HG02885 (cell line): ENCODE measurements around the gene ARHGAP20.

Source experiments
- ATAC-seq: cut with Tn5 transposase; IDR thresholded peaks from one replicate; pipeline ENCODE4 v1.9.1; 2021; ENCODE audit warnings: mild to moderate bottlenecking; ENCODE audit not compliant: unreplicated experiment, poor library complexity

ARHGAP20 gene

DNA sequence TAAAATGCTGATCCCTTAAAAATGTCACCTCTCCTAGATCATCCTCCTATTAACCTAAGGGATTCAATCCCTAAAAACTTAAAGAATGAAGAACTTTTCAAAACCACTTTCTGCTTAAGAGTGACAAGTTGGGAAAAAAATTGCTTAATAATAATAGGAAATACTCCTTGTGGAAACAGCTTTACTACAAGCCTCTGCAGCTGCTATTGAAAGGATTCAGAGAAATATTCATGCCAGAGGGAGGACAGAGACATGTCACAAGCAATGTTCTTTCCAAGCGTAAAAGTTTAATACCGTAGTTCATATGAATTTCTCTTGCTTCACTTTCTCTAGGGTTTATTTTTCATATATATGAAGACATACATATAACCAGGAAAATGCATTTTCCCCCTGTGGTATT, 98.2 kb downstream of the ARHGAP20 start:
- ATAC-seq, result no peak

DNA sequence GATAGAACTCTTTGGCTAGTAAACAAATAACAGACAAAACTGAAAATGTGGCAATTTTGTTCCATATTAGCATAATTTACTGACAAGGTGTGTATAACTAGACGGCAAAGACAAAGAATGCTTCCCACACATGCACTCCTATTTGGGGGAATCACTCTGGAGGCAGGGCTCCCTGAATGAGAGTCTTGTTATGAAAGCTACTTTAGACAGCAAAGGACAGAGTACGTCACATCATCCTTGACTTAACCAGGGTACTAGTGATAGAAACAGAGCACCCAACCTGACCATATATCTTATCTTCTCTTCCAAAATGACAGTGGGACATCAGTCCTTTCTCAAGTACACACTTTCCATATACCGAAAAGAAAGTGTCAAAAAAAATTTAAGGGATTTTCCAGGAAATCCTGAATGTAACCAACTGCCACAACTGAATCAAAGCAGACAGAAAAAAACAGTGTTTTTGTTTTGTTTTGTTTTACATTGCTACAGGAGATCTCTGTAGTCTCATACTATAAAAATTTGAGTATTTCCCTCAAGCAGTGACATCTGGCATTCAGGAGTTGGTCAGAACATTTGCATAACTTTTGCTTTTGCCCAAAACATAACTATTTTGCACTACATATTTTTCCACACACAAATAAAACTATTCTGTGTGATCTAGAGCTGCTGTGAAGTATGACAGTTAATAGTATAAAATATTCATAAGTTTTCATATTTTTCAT, 98.9 kb downstream of the ARHGAP20 start:
- ATAC-seq, result no peak

DNA sequence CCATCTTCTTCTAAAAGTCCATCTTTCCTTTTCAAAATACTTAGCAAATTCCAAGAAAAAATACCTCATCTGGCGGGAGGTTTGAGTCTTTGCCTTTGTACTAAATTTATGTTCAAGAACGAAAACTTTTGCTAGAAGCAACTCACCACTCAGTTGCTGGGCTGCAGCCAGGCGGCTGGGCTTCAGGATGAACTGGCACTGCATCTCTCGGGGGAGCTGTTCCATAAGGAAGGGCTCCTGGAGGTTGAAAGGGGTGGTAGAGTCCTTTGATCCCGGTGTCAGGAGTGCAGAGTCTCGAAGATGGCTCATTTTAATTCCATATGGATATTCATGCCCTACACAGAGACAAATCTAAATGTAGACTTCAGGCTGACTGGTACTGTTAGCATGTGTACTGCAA, 105.8 kb downstream of the ARHGAP20 start:
- no peak for ATAC-seq

DNA sequence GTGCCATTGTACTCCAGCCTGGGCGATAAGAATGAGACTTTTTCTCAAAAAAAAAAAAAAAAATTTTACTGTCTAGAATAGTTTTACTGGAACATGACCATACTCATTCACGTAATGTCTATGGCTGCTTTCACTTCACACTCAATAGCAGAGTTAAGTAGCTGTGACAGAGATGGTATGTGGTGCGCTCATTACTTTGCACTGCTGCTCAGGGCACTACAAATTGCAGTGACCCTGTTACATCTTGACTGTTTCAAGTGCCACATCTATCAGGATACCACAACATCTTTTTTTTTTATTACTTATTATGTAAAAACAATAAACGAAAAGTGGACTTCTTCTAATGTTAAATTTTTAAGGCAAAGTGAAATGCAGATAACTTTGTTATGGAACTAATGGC, 110.3 kb downstream of the ARHGAP20 start:
- no peak for ATAC-seq

DNA sequence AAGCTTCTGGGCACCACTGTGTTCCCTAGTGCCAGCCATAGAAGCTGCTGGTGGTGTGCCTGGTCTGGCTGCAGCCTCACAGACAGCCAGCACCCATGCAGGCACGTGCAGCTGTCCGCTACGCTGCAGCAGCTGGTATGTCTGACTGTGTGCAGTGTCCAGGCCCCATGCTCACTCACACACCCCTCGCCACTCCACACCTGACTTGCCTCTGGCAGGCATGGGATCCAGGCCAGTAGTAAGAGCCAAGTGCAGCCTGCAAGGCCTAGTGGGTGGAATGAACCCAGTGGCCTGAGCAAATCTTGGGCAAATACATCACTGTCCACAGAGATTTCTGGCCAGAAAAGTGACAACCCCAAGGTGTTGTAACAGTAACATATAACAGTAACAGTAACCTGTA, 111.9 kb downstream of the ARHGAP20 start:
- ATAC-seq, result no peak

DNA sequence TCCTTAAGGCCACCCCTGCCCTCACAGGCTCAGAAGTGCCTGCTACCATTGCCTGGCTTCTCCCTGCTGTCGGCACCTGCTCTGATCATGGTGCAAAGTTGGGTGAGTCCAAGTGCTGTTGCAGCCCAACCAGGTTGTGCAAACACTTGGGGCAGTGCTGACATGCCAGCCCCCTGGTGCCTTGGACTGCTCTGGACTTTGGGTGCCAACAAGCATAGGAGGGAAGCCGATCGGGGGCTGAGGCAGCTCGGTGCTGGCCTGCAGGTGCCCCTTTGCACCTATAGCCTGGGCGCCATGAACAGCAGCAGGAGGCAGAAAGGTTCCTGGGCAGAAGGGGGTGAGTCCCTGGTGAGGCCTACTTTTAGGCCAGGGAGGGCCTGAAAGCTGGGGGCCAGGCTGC, 113.0 kb downstream of the ARHGAP20 start:
- ATAC-seq, result no peak

DNA sequence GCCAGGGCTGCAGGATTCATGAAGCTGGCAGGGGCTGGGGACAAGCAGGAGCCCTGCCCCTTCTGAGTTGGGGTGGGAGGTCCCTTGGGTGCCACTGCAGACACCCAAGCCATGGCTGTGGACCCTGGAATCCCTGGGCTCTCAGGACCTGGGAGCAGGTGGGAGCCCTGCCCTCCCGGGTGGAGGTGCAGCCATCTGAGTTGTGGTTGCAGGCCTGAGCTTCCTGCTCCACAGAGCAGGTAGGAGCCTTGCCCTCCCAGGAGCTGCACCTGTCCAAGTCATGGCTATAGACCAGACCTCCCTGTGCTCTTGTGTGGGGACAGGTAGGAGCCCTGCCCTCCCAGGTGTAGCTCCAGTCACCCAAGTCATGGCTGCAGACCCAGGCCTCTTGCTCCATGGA, 113.5 kb downstream of the ARHGAP20 start:
- no peak for ATAC-seq

DNA sequence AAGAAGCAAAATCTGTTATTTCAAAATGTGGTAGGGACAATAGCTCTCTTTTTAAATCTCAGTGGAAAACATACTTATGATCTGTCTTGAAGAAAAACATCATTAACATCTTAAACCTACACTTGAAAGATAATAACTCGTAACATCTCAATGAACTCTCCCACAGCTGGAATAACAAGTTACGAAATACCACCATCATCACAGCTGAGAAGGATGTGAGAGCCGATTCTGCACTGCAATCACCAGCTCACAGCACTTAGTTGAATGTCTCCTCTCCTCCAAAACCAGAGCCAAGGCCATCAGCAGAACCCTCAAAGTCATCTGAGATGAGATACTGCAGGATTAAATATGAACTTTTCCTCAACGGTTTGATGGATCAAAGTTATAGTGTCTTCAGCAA, 124.3 kb downstream of the ARHGAP20 start:
- ATAC-seq, result no peak

DNA sequence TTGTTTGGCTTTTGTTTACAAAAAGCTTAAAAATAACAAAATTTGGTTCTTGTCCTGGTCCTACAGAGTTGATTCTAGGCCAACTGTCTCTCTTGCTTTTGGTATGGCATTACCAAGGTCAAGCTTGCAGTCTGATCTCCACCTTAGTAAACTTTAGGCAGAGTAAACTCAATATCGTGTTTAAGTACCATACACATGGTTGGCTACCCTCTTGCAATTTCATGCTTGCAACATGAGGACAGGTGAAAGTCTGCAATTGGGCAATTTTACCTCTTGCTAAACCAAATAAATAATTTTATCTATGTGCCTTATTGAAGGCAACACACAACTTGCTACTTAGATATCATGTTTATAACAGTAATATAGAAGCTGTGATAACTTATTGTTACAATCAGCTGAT, 125.1 kb downstream of the ARHGAP20 start:
- no peak for ATAC-seq

DNA sequence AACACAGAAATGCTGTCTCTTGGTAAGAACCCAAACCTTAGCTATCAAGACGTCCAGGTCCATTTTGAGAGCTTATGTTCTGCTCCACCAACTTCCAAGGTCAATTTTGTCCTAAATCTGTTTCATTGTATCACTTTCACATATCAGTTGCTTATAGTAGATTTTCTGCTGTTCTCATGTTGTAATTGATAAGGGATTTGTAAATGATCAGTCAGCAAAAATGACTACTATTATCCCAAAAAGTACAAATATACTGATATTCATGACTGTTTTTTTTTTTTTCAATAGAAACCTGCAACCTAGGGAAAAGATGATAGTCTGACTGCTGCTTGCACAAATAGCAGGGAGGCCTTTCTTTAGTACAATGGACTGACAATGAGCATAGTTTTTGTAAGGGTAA, 128.1 kb downstream of the ARHGAP20 start:
- no peak for ATAC-seq

DNA sequence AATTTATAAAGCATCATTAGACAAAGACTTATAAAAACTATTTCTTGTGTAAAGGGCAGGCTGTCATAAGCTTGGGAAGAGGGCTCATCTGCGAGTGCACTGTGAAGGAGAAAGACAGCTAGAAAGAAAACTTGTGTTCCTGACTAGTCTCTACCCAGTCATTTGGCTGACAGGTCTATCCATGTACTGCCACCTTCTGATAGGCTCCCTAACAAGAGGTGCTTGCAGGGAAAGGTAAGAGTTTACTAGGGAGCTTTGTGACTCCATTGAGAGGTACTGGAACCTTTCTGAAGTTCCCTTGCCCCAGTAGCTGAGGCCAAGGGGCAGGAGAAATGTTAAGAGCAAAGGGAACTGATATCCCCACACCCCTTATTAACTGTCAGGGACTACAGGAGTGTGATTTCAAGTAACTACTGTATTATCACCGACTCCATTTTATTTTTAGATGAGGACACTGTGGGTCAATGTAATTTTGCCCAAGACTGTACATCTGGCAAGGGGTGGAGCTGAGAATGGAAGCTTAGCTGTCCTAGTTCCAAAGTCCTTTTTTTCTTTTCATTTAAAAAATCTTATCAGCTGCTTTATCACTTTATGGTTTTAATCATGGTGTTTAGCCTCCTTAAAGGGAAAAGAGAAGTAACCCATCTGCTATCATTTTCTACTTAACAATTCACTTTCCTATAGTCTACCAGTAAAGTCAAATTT, 129.4 kb downstream of the ARHGAP20 start:
- no peak for ATAC-seq

DNA sequence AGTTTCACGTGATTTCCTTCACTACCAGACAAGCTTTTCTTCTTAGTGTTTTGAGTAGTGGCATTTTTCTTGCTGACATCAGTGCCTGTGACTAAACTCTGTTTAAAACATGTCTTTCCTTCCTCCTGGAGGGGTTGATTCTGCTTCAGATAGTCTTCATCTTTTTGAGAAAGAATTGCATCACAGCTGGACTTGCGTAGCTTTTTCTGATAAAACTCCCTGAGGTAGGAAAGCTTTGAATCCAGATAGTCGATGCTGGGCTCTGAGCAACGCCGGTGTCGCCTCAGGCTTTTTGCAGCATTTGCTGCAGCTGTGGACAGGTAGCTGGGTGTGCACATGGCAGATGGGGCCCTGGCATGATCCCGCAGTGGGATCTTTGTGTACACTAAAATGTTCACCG, 131.7 kb downstream of the ARHGAP20 start:
- ATAC-seq, result no peak

DNA sequence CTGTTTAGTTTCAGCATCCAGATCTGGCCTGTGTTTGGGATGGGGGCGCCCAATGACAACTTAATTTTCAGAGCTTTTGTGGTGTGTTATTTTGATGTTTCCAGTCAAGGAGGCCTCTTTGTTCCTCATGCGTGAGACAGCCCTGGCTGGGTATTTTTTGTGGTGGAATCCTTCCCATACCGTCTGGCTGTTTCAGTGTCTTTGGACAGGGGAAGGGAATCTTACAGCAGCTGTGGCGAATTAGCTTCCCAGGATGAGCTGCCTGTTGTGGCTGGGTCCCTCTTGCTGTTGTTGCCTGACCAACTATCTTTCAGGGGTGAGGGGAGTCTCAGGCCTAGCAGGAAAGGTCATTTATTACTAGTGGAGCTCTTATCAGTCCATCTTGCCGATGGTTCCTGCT, 138.8 kb downstream of the ARHGAP20 start:
- no peak for ATAC-seq

DNA sequence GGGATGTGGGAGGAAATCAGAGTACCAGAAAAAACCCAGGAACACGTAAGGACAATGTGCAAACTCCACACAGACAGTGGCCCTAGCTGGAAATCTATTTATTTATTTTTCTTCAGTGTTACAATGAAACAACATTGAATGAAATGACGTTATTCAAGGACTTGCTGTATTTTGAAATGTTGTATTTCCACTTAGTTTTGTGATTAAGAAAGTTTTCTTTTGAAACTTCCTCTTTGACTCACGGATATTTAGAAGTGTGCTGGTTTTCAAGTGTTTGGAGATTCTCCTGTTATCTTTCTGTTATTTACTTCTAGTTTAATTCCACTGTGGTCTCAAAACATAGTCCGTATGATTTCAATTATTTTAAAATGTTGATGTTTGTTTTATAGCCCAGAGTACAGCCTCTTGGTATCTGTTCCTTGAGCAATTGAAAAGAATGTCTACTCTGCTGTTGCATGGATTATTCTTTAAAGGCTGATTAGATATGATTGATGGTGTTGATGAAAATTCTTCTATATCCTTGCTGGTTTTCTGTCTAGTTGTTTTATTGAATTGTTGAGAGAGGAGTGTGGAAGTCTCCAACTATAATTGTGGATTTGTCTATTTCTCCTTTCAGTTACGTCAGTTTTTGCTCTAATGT, 141.0 kb downstream of the ARHGAP20 start:
- no peak for ATAC-seq

DNA sequence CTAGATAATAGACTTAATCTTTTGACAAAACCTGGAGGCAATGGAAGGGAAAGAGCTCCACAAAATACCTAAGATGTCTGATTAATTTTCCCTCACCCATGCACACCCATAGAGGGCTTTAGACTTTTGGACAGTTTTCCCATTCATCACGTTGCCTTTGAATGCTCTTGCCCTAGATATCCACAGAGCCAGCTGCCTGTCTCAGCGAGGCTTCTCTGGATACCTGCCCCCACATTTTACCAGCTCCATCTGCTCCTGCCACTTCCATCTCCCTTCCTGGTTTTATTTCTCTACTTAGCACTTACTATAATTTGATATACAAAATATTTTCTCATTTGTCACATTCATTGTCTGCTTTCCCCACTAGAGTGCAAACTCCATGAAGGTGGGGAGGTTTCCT, 145.7 kb downstream of the ARHGAP20 start:
- ATAC-seq, result no peak

DNA sequence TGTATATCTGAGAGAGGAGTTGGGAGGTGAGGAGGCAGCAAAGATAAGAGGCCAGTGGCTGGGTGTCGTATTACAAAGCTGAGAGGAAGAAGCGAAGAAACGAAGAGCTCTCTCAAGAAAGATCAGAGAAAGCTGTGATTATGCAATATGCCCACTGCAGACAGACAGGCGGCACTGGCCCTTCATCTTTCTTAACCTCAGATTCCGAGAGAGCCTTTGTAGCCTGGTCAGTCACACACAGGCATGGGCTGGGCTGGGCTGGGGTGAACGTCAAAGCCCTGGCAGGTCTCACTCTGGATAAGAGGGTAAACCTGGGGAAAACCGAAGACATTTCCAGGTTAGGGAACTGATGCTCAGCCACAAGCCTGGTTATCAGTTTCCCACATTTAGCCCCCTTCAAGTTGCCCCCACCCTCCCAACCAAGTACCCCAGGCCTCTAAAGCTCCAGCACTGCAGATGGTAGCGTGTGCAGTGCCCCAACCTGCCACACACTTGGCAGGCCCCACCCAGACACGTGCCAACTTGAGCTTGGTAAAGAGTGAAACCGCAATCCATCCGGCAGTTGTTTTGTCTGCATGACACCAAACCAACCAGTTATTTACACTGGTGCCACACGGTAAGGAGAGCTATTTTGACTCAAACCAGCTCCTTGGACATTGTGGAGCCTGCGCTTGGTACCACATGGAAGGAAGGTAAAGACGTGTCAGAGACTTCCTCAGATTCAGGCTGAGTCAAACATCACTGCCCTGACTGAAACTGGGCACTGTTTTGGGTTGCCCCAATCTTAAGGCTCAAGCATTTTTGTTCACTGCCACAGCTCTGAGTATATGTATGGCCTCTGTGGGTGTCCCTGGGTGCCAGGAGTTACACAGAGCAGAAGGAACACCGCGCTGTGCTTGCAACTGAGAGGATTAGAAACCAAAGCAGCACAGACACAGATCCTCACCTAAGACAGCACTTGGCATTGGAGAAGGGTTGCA, 146.6 kb downstream of the ARHGAP20 start:
- ATAC-seq, result no peak

DNA sequence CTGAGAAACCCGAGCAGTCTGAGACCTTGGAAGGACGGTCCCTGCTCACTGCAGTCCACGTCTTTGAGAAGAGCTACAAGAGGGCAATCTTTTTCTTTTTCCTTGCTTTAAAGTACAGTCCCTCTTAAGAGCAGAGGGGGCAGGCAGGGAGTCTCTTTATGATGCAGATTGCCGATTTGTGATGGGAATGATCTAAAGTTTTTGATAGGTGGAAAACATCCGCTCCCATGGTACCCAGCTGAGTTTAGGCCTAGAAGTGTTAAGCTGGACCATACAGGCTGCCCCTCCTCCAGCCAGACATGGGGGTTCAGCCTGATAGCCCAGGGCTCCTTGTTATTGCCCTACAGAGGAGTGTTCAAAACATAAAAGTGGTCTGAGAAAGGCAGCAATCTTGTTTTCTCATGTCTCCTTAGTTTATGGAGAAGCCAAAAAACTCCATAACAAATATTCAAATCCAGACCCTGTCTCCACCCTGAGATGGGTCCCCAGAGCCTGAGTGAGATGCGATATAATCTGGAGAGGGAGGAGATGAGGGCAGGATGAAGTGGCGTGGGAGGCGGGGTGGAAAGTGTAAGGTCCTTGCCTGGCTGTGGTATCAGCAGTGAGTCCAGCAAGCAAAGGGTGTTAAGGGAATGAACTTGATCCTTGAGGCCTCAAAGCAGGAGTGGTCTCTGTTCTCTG, 147.4 kb downstream of the ARHGAP20 start:
- ATAC-seq, result no peak

DNA sequence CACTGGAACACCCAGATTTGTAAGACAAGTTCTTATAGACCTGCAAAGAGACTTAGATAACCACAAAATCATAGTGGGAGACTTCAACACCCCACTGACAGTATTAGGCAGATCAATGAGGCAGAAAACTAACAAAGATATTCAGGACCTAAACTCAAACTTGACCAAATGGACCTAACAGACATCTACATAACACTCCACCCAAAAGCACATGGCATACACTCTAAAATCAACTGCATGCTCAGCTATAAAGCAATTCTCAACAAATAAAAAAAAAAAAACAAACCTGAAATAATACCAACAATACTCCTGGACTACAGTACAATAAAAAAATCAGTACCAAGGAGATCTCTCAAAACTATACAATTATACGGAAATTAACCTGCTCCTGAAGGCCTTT, 167.5 kb downstream of the ARHGAP20 start:
- no peak for ATAC-seq

DNA sequence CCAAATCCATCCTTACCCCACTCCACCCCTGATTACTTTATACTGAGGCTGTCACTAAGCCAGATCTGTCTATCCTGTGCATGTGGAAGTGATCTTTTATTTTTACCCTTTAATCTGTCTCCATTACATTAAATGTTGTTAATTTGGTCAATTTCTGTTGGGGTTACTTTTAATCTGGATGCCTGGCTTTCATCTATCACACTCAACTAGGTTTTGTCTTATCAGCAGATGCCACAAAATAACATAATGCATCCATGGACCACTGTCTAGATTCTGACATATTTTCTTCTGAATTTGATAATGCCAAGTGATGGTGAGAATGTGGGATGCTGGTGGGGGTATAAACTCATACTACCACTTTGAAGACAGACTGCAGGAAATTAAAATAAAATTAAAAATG, 174.1 kb downstream of the ARHGAP20 start:
- ATAC-seq, result no peak
